Inflammatory macrophage (primary cell): ENCODE data around the gene IFITM10.
A peak's percentile ranks its signal among the peaks of the same experiment; 100 is the strongest.

Experiments
- DNase-seq, 2 donors: peaks; one replicate each; pipeline ENCODE4 v3.0.0-alpha.2; 2020 to 2022
- total RNA-seq, 18 experiments: gene quantifications; one replicate each; lab custom pipeline; 2026; ENCODE audit warnings: mixed read lengths in 6 of 18, inconsistent platforms in 2 of 18; lab: John Stamatoyannopoulos, UW

Gene IFITM10
- 1.1 to 18.6 (median 4.8) reads per million in 18 experiments for total RNA-seq

- DNase-seq, result peak; percentile 43 to 54
Measured at GRCh38 chr11:1750481-1750839, at the start of gene IFITM10. IFITM10 (minus strand) TSS chr11:1750595; CDS start chr11:1750442, 153 bp downstream.

- no peak for DNase-seq
Measured at GRCh38 chr11:1797391-1798125, 47.2 kb upstream of the IFITM10 start.

GRCh38 chr11:1796413-1797011, 46.1 kb upstream of the IFITM10 start:
- DNase-seq, result no peak

GRCh38 chr11:1793081-1793480, 42.7 kb upstream of the IFITM10 start:
- no peak for DNase-seq

- DNase-seq, result peak in 1 of 2 donors; percentile 19
Measured at GRCh38 chr11:1792461-1792860, 42.1 kb upstream of the IFITM10 start.

GRCh38 chr11:1791912-1792311, 41.5 kb upstream of the IFITM10 start:
- DNase-seq, result no peak

GRCh38 chr11:1786466-1786865, 36.1 kb upstream of the IFITM10 start:
- no peak for DNase-seq

- peak; percentile 89 to 92 for DNase-seq
Measured at GRCh38 chr11:1785749-1786413, 35.5 kb upstream of the IFITM10 start.

- no peak for DNase-seq
Measured at GRCh38 chr11:1784761-1785650, 34.6 kb upstream of the IFITM10 start.

- peak in 1 of 2 donors; percentile 56 for DNase-seq
Measured at GRCh38 chr11:1783725-1784529, 33.5 kb upstream of the IFITM10 start.

- peak; percentile 95 for DNase-seq
Measured at GRCh38 chr11:1782831-1783724, 32.7 kb upstream of the IFITM10 start.

GRCh38 chr11:1782031-1782590, 31.7 kb upstream of the IFITM10 start:
- DNase-seq, result peak; percentile 91 to 92

- no peak for DNase-seq
Measured at GRCh38 chr11:1781593-1781975, 31.2 kb upstream of the IFITM10 start.

GRCh38 chr11:1780700-1781592, 30.6 kb upstream of the IFITM10 start:
- DNase-seq, result peak; percentile 89 to 96

GRCh38 chr11:1779806-1780699, 29.7 kb upstream of the IFITM10 start:
- DNase-seq, result no peak

- DNase-seq, result no peak
Measured at GRCh38 chr11:1779034-1779805, 28.8 kb upstream of the IFITM10 start.
